HepG2 (cell line): Measurements from ENCODE around the gene GMNN. TPM values are rescaled to one million over a fixed set of nuclear protein-coding genes. Genes with fewer than 3 reads are reported as not detected.
"Not testable (repeated sequence)": the region's sequence is repeated elsewhere in the genome, so short reads cannot be mapped to it uniquely, and the experiment has no call there.

Experiments
- ATAC-seq: fragments of 200-7000 bp; cut with Tn5 transposase; 3 replicates; pipeline ENCODE4 v1.9.1; 2020; ENCODE audit warnings: mild to moderate bottlenecking, moderate library complexity
- BruUV-seq: library from RNA; stranded (reverse); fragments of 400-500 nt; replicated peaks from 2 replicates; lab custom pipeline; 2021; lab: Mats Ljungman, UMichigan
- CTCF ChIA-PET: fragments of 300-600 bp; formaldehyde crosslinking; extraction: SDS; loops from one replicate; lab custom pipeline; 2021; ENCODE audit warnings: low total read pairs, inconsistent platforms, low intra/inter-chr PET ratio; lab: Yijun Ruan, JAX
- POLR2A ChIA-PET: fragments of 350-600 bp; sonication (Branson Sonifier 250); formaldehyde crosslinking; loops from one replicate; lab custom pipeline; 2020; ENCODE audit warnings: antibody characterized with exemption, inconsistent platforms; lab: Yijun Ruan, JAX
- DNase-seq: peaks from one replicate; pipeline ENCODE4 v3.0.0-alpha.2; 2015; ENCODE audit warnings: low spot score
- FAIRE-seq: peaks from 3 replicates; lab custom pipeline; 2011; peaks lifted over from hg19 to GRCh38; lab: Jason Lieb, UNC
- H2AFZ ChIP-seq: one replicate; pipeline ENCODE4 v1.6.1; 2011; ENCODE audit warnings: low read length, inconsistent platforms
- H3K27ac ChIP-seq: fragments of 300-600 bp; 3 replicates; pipeline ENCODE4 v1.8.0; 2011; ENCODE audit warnings: mixed run types, mild to moderate bottlenecking, mixed read lengths, low read length, inconsistent platforms; ENCODE audit not compliant: insufficient read depth; ENCODE audit errors: extremely low read length
- H3K27me3 ChIP-seq, 2 experiments: fragments of 200-600 bp in 1 of 2; 2 replicates in 1 of 2; 3 replicates in 1 of 2; pipeline versions ENCODE4 v1.6.0 to v1.8.0; 2011; ENCODE audit warnings: low read length in 2 of 2, mild to moderate bottlenecking in 2 of 2, moderate library complexity in 2 of 2, inconsistent platforms in 1 of 2; ENCODE audit not compliant: insufficient read depth in 2 of 2, control insufficient read depth in 1 of 2
- H3K36me3 ChIP-seq, 2 experiments: fragments of 200-600 bp in 1 of 2; replicated peaks in 1 of 2; 2 replicates in 1 of 2; 3 replicates in 1 of 2; pipeline versions ENCODE4 v1.5.1 to v1.8.0; 2011; ENCODE audit warnings: low read length in 2 of 2, inconsistent platforms in 1 of 2; ENCODE audit not compliant: insufficient read depth in 2 of 2, control insufficient read depth in 1 of 2
- H3K4me1 ChIP-seq: 2 replicates; pipeline ENCODE4 v1.5.1; 2012; ENCODE audit warnings: low read length, inconsistent platforms; ENCODE audit not compliant: insufficient read depth
- H3K4me2 ChIP-seq: 2 replicates; pipeline ENCODE4 v1.6.0; 2011; ENCODE audit warnings: low read depth, low read length, inconsistent platforms
- H3K4me3 ChIP-seq, 3 experiments: fragments of 200-600 bp in 1 of 3; sonication (generic), shearing (Covaris generic) in 1 of 3; replicated peaks in 1 of 3; 2 replicates each; pipeline ENCODE4 v1.5.1; 2011 to 2016; ENCODE audit warnings: low read length in 3 of 3, inconsistent platforms in 2 of 3, low read depth in 2 of 3, mild to moderate bottlenecking in 2 of 3, control low read depth in 1 of 3, mixed read lengths in 1 of 3; ENCODE audit not compliant: insufficient read depth in 1 of 3
- H3K79me2 ChIP-seq: one replicate; pipeline ENCODE4 v1.6.1; 2011; ENCODE audit warnings: low read length, inconsistent platforms; ENCODE audit not compliant: insufficient read depth
- H3K9ac ChIP-seq: 2 replicates; pipeline ENCODE4 v1.6.0; 2011; ENCODE audit warnings: mild to moderate bottlenecking, low read depth, low read length, inconsistent platforms; ENCODE audit not compliant: insufficient read depth
- H3K9me3 ChIP-seq: 2 replicates; pipeline ENCODE4 v1.5.1; 2012; ENCODE audit warnings: mild to moderate bottlenecking, low read length
- H4K20me1 ChIP-seq: 2 replicates; pipeline ENCODE4 v1.6.0; 2011; ENCODE audit warnings: inconsistent platforms, mild to moderate bottlenecking, low read length, moderate library complexity; ENCODE audit not compliant: insufficient read depth
- AGO2 ChIP-seq: fragments of 200-400 bp; formaldehyde crosslinking; optimal IDR thresholded peaks from 2 replicates; pipeline ENCODE3; 2017; ENCODE audit warnings: mild to moderate bottlenecking, low read depth, low read length, moderate library complexity
- BCLAF1 ChIP-seq: fragments of 450-650 bp; IDR thresholded peaks from 2 replicates; pipeline ENCODE4 v1.6.1; 2017; ENCODE audit warnings: mild to moderate bottlenecking
- DPF2 ChIP-seq: sonication (generic); formaldehyde crosslinking; IDR thresholded peaks from 2 replicates; pipeline ENCODE4 v1.4.0; 2020; ENCODE audit warnings: mild to moderate bottlenecking, low read depth, missing genetic modification reagents, borderline replicate concordance
- NCOR1 ChIP-seq: fragments of 200-600 bp; sonication (generic); IDR thresholded peaks from 2 replicates; pipeline ENCODE4 v1.7.0; 2017; ENCODE audit warnings: antibody characterized with exemption, low read length, borderline replicate concordance
- NFIB ChIP-seq: sonication (generic); formaldehyde crosslinking; IDR thresholded peaks from 2 replicates; pipeline ENCODE4 v1.9.0; 2021; ENCODE audit warnings: missing genetic modification reagents, mild to moderate bottlenecking, borderline replicate concordance
- ONECUT2 ChIP-seq: sonication (generic); formaldehyde crosslinking; IDR thresholded peaks from 2 replicates; pipeline ENCODE4 v1.4.0; 2020; ENCODE audit warnings: missing genetic modification reagents
- POLR2A ChIP-seq, 2 experiments: IDR thresholded peaks; 2 replicates each; pipeline ENCODE4 v1.6.1; 2011; ENCODE audit warnings: low read depth in 2 of 2, low read length in 2 of 2, mild to moderate bottlenecking in 1 of 2, moderate library complexity in 1 of 2; ENCODE audit not compliant: insufficient read depth in 1 of 2
- REXO4 ChIP-seq: sonication (generic); formaldehyde crosslinking; IDR thresholded peaks from 2 replicates; pipeline ENCODE4 v1.8.0; 2022; ENCODE audit warnings: missing genetic modification reagents, mild to moderate bottlenecking, borderline replicate concordance
- ZNF230 ChIP-seq: sonication (generic); formaldehyde crosslinking; IDR thresholded peaks from 2 replicates; pipeline ENCODE4 v1.4.0; 2020; ENCODE audit warnings: mild to moderate bottlenecking, missing genetic modification reagents
- ZNF430 ChIP-seq: sonication (generic); formaldehyde crosslinking; IDR thresholded peaks from 2 replicates; pipeline ENCODE4 v1.9.0; 2021; ENCODE audit warnings: mild to moderate bottlenecking, missing genetic modification reagents
- ZNF614 ChIP-seq: IDR thresholded peaks from 2 replicates; pipeline ENCODE4 v1.6.1; 2018; ENCODE audit warnings: missing biosample characterization, missing genetic modification reagents, inconsistent platforms, borderline replicate concordance
- ZNF652 ChIP-seq: IDR thresholded peaks from 2 replicates; pipeline ENCODE4 v1.6.1; 2016; ENCODE audit warnings: low read depth, borderline replicate concordance
- ZNF792 ChIP-seq: IDR thresholded peaks from 2 replicates; pipeline ENCODE4 v1.6.1; 2016
- WGBS: methylation state at CpG from one replicate; pipeline ENCODE4 v1.1.6; 2017; ENCODE audit warnings: low lambda C conversion rate; 5-methylcytosine and 5-hydroxymethylcytosine counted together
- in situ Hi-C: cut with HindIII; loops from 2 replicates; pipeline ENCODE4 v1.10.0; 2017; ENCODE audit warnings: low pct_unique_long_range_greater_than_20kb; ENCODE audit not compliant: extremely low pct_ligation_motif_present
- intact Hi-C: fragments of 100-400 bp; cut with micrococcal nuclease; formaldehyde crosslinking; loops from one replicate; pipeline ENCODE4 v1.10.0; 2022; ENCODE audit not compliant: unreplicated experiment
- polyA plus RNA-seq, 8 experiments: library from polyadenylated mRNA; depleted of rRNA in 3 of 8; stranded (reverse) in 7 of 8; unstranded in 1 of 8; fragments of >200 nt; fragmentation: Illumina TruSeq in 4 of 8; extraction: Trizol in 4 of 8; gene quantifications; 2 replicates each; pipeline versions ENCODE4 v1.2.1 to v1.2.3, GENCODE V29; 2011 to 2016; ENCODE audit warnings: low read depth in 4 of 8, missing spikeins in 1 of 8, mixed read lengths in 1 of 8; ENCODE audit not compliant: insufficient read depth in 1 of 8
- total RNA-seq, 5 experiments: library from RNA; depleted of rRNA; stranded (reverse); fragments of >200 nt; fragmentation: Illumina TruSeq; extraction: Trizol; gene quantifications; 2 replicates each; pipeline ENCODE4 v1.2.3, GENCODE V29; 2016; ENCODE audit warnings: low read depth in 1 of 5
- TF ChIP-seq, protein P1 (sequence below): sonication (generic); formaldehyde crosslinking; IDR thresholded peaks from 2 replicates; pipeline ENCODE4 v1.5.0; 2020; ENCODE audit warnings: missing genetic modification reagents
- TF ChIP-seq, protein P2 (sequence below): sonication (generic); formaldehyde crosslinking; IDR thresholded peaks from 2 replicates; pipeline ENCODE4 v1.8.1; 2023; ENCODE audit warnings: mild to moderate bottlenecking, moderate library complexity, missing genetic modification reagents

Gene GMNN
- total and polyA plus RNA-seq, 2 of the 13 experiments (the other 11 are each of a cell fraction or from before 2014, with no cell fraction given): 61.8 to 154 TPM

DNA sequence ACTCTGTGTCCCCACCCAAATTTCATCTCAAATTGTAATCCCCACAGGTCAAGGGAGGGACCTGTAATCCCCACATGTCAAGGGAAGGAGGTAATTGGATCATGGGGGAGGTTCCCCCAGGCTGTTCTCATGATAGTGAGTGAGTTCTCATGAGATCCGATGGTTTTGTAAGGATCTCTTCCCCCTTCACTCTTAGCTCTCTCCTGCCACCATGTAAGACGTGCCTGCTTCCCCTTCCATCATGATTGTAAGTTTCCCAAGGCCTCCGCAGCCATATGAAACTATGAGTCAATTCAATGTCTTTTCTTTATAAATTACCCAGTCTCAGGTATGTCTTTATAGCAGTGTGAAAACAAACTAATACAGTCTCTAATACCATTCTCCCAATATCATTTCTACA is 23.9 kb upstream of the GMNN start:
- POLR2A ChIA-PET, FAIRE-seq, BruUV-seq, H3K27me3 ChIP-seq, H3K79me2 ChIP-seq, DNase-seq, H3K4me2 ChIP-seq, H4K20me1 ChIP-seq, H3K4me3 ChIP-seq, H2AFZ ChIP-seq, CTCF ChIA-PET, H3K36me3 ChIP-seq, in situ Hi-C loops, intact Hi-C loops, ATAC-seq, H3K9ac ChIP-seq, H3K27ac ChIP-seq: not testable (repeated sequence)
- 43% methylated on average over 3 of the region's 3 CpGs for WGBS
- peaks cover 11% of the 10 kb centered on the region for H3K9me3 ChIP-seq
- peak; percentile 92 for TF ChIP-seq ZNF430 (CRISPR knock-in tag)
- H3K4me1 ChIP-seq: peaks cover 16% of the 10 kb centered on the region

DNA sequence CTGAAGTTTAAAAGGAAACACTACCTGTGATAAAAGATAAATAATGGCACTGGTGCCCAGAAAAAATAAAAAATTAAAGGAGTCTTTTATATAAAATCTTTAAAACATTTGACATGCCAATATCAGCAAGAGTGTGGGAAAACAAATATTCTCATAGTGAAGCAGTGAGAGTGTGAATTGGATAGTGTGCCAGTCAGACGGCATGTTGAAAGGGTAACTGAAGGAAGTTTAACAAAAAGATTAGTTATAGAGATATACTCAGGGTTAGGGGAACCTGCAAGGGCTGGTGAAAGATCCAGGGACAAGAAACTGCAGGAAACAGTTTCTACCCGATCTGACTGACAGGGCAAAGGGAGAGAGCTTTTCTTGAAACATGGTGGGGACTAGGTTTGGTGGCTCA is 22.2 kb upstream of the GMNN start:
- Histone ChIP-seq H3K4me3 (no peak overlapping the region), H3K9me3 (peaks cover 11% of the 10 kb centered on the region), H4K20me1 (no peaks in the 10 kb centered on the region), H3K9ac (no peak overlapping the region), H3K27ac (no peak overlapping the region), H3K36me3 (no peaks in the 10 kb centered on the region), H3K27me3 (peaks cover 0 to 7% of the 10 kb centered on the region in 2 experiments; a peak in 1 of 5 replicates), H3K4me2 (0 out of 2 replicates have a peak overlapping the region, but pooled peaks have one; percentile 20), H3K79me2 (no peaks in the 10 kb centered on the region), H3K4me1 (peaks cover 16% of the 10 kb centered on the region), H2AFZ (no peak overlapping the region)
- POLR2A ChIA-PET: interaction anchor here (3.0 kb wide), 1 partner anchor 31 kb away, joined by 10 read pairs; no protein-coding TSS in a partner anchor
- FAIRE-seq (no peak), DNase-seq (no peak), ATAC-seq (no peak)
- BruUV-seq: no TSS peak
- intact Hi-C loops: no loop called here
- in situ Hi-C loops: no loop called here
- 20% methylated on average over 2 of the region's 2 CpGs for WGBS
- CTCF ChIA-PET: no interaction called here
- TF ChIP-seq, protein P1, sequence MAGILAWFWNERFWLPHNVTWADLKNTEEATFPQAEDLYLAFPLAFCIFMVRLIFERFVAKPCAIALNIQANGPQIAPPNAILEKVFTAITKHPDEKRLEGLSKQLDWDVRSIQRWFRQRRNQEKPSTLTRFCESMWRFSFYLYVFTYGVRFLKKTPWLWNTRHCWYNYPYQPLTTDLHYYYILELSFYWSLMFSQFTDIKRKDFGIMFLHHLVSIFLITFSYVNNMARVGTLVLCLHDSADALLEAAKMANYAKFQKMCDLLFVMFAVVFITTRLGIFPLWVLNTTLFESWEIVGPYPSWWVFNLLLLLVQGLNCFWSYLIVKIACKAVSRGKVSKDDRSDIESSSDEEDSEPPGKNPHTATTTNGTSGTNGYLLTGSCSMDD (CRISPR knock-in tag): no peak
- TF ChIP-seq, protein P2, sequence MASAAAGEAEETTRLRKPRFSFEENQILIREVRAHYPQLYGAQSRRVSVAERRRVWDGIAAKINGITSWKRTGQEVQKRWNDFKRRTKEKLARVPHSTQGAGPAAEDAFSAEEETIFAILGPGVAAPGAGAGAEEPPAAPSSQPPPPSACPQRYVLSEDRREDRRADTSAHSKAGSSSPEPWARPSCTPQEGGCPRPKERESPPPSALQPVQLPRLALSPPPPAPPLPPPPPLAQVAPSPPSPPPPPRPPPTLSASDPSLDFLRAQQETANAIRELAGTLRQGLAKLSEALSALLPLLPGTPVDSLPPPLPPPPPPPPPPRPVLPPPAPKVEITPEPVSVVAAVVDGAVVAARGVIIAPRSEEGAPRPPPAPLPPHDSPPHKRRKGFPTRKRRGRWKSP (CRISPR knock-in tag): no peak
- no peak for TF ChIP-seq ZNF614
- no peak for TF ChIP-seq REXO4 (CRISPR knock-in tag)
- TF ChIP-seq ZNF652: no peak
- TF ChIP-seq POLR2A (IDR thresholded peaks at IDR 0.05; ENCODE audit: insufficient read depth in 1 of 2, low read depth in 2 of 2, low read length in 2 of 2): no peak
- no peak for TF ChIP-seq ONECUT2 (CRISPR knock-in tag)
- TF ChIP-seq ZNF230 (CRISPR knock-in tag): no peak
- TF ChIP-seq ZNF792 (CRISPR knock-in tag): no peak
- TF ChIP-seq DPF2: no peak
- TF ChIP-seq NFIB (CRISPR knock-in tag): no peak
- TF ChIP-seq BCLAF1: no peak
- TF ChIP-seq AGO2: no peak
- no peak for TF ChIP-seq NCOR1
